Fibroblast of pulmonary artery (primary cell): ENCODE results near the gene PHEX.

ENCODE experiments used
- DNase-seq: peaks from one replicate; pipeline ENCODE4 v3.0.0-alpha.2; 2010; ENCODE audit warnings: low read depth
- H3K4me3 ChIP-seq: replicated peaks from 2 replicates; pipeline ENCODE4 v1.5.1; 2011; ENCODE audit warnings: low read depth, mild to moderate bottlenecking, control low read depth, low read length, moderate library complexity
- TF ChIP-seq, protein P1 (sequence below): IDR thresholded peaks from 2 replicates; pipeline ENCODE4 v1.5.1; 2011; ENCODE audit warnings: mild to moderate bottlenecking, control low read depth, low read length, inconsistent platforms; ENCODE audit errors: missing control alignments

The PHEX gene

DNA sequence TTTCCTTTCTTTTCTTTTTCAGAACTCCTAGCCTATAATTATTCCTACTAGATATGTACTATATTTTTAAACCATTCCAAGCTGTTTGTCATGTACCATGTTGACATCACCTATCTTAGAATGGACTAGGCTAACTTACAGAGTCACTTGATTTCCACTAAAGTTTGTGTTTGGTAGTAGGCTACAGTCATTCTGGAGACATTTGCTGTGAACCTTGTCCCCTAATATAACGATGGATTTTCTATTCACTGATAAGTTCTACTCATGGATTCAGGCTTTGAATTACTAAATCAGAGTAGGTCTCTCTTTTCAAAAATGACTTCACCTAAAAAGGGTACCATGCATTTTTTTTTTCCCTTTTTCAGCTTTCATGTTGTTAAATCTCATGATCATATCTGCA, 93.4 kb downstream of the PHEX start:
- TF ChIP-seq, protein P1, sequence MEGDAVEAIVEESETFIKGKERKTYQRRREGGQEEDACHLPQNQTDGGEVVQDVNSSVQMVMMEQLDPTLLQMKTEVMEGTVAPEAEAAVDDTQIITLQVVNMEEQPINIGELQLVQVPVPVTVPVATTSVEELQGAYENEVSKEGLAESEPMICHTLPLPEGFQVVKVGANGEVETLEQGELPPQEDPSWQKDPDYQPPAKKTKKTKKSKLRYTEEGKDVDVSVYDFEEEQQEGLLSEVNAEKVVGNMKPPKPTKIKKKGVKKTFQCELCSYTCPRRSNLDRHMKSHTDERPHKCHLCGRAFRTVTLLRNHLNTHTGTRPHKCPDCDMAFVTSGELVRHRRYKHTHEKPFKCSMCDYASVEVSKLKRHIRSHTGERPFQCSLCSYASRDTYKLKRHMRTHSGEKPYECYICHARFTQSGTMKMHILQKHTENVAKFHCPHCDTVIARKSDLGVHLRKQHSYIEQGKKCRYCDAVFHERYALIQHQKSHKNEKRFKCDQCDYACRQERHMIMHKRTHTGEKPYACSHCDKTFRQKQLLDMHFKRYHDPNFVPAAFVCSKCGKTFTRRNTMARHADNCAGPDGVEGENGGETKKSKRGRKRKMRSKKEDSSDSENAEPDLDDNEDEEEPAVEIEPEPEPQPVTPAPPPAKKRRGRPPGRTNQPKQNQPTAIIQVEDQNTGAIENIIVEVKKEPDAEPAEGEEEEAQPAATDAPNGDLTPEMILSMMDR = no peak
- no peak overlapping the region for H3K4me3 ChIP-seq
- DNase-seq = no peak

DNA sequence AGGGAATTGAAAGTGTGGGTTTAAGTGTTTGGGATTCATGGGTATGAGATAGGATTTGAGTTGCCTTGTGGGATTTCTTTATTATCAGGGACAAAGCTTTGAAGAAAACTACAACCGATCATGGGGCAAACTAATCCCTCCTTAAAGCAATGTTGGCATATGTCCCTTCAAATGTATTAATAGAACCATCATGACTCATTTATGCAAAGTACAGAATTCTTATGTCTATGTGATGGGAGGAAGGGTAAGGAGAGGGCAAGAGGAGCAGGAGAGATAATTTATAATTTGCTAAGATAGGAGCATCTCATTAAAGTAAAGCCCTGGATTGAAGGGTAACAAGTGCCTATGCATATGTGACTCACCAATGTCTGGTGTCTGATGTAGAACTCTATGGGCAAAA, 94.2 kb downstream of the PHEX start:
- DNase-seq = no peak
- TF ChIP-seq, protein P1 = no peak
- H3K4me3 ChIP-seq = no peak overlapping the region

DNA sequence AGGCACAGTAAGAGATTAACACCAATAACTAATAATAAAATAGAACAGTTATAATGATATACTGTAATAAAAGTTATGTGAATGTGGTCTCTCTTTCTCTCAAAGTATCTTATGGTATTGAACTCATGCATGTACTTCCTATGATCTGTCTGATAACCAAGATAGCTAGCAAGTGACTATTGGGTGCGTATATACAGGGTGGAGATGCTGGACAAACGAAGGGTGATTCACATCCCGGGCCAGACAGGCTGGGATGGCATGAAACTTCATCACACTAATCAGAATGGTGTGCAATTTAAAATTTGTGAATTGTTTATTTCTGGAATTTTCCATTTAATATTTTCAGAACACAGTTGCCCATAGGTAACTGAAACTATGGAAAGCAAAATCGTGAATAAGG, 96.8 kb downstream of the PHEX start:
- no peak for DNase-seq
- TF ChIP-seq, protein P1 = no peak
- H3K4me3 ChIP-seq = no peak overlapping the region

DNA sequence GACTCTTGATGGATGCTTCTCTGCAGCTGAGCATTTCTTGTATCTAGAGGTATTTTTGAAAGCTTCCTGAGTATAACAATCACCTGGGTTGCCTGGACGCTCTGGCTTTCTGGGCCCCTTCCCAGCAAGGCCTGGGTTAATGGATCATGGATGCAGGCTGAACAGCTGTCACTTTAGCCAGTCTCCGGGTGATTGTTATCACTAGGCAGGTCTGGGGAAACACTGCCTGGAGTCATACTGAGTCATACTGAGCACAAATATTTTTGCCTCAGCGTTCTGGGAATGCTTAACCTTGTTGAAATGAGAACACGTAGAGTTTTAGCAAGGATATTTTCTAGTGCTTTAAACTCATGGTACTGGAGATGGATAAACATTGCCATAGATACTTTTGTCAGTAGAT, 102.6 kb downstream of the PHEX start:
- peak; percentile 59 for DNase-seq
- TF ChIP-seq, protein P1 = no peak
- no peak overlapping the region for H3K4me3 ChIP-seq

DNA sequence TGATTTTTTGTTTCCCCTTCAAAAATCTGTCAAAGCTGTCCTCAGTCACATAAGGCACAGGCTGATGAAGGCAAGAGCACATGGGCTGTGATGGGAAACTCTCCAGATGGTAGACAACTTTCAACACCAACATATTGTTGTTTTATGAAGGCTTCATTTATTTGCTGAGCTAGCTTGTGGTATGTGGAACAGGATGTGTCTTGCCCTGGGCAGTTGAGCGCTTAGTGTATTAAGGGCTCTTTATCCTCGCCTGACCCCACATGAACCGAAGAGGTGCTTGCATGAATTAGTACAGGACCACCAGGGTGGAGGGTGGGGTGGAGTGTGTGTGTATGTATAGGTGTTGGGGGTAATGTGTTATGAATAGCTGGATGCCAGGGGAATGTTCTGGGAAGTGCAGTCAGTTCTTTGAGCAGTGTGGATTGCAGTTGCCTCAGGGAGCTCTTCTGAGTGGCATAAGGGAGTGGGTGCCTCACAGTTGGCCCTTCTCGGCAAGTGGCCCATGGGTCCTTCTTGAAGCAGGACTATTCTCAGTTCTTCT, 103.1 kb downstream of the PHEX start:
- H3K4me3 ChIP-seq = no peak overlapping the region
- peak; percentile 41 for DNase-seq

DNA sequence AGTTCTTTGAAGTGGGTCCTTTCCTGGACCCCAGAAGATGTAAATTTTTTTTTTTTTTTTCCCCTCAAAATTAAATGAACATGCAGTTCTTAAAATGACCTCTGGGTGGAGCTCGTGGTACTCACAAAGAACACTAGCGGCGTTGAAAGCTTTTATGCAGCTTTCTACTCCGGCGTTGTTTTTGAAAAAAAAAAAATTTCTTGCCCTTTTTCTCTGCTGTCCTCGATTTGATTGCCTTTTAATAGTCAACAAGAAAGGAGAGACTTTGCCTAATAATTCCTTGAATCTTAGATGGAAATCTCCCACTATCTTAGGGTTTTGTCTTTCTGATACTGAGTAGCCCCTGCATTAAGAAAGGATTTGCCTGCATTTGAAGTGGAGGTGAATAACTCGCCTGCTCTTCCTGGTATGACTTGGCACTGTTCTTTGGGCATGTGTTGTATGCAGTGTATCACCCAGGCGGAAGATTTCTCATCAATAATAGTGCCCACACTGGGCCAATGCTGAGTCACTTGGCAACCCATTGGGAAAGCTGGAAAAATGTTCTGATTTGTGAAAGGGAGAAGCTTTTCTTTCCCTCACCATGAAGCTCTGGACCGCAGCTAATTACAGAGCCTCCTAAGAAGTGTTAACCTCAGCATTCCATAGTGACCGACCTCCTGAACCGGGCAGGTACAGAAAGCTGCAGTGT, 104.0 kb downstream of the PHEX start:
- DNase-seq = peak; percentile 59
- no peak overlapping the region for H3K4me3 ChIP-seq
- TF ChIP-seq, protein P1 = peak; percentile 45

More for the DNA sequence above, 103.1 kb downstream of the PHEX start:
- TF ChIP-seq, protein P1 = no peak

DNA sequence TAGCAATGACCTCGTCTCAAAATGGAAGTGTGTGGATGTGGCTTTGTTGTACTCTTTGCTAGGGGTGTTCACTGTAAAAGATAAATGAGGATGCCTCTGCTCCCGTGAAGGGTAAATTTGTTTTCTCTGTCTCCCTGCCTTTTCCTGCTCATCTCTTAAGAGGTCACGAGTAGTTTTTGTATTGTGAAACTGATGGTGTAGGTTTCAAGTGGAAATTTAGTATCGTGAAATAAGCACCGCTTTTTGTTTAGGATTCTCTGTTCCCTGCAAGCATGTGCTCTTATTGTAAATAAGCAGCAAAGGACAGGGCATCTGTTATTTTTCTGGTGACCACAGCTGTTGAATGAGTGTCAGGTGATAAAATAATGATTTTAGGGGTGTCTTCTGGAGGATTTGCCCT, 104.6 kb downstream of the PHEX start:
- H3K4me3 ChIP-seq = no peak overlapping the region
- TF ChIP-seq, protein P1 = no peak
- DNase-seq = no peak
